HepG2 (cell line): ENCODE results near the gene DLL1. TPM values are rescaled to one million over a fixed set of nuclear protein-coding genes. Genes with fewer than 3 reads are reported as not detected.

Experiments used
- ATF2 ChIP-seq: sonication (generic); formaldehyde crosslinking; IDR thresholded peaks from 2 replicates; pipeline ENCODE4 v1.4.0; 2020; ENCODE audit warnings: missing genetic modification reagents
- CTCF ChIP-seq: sonication (generic); formaldehyde crosslinking; IDR thresholded peaks from 2 replicates; pipeline ENCODE4 v1.5.0; 2020; ENCODE audit warnings: mild to moderate bottlenecking, missing genetic modification reagents, moderate library complexity
- EED ChIP-seq: sonication (generic); formaldehyde crosslinking; IDR thresholded peaks from 2 replicates; pipeline ENCODE4 v1.5.0; 2020; ENCODE audit warnings: mild to moderate bottlenecking, missing genetic modification reagents
- FUBP1 ChIP-seq: sonication (generic); formaldehyde crosslinking; IDR thresholded peaks from 2 replicates; pipeline ENCODE4 v1.5.1; 2020; ENCODE audit warnings: missing genetic modification reagents, mild to moderate bottlenecking, borderline replicate concordance
- GZF1 ChIP-seq: sonication (generic); formaldehyde crosslinking; IDR thresholded peaks from 2 replicates; pipeline ENCODE4 v1.5.1; 2020; ENCODE audit warnings: mild to moderate bottlenecking, missing genetic modification reagents
- HMGXB3 ChIP-seq: sonication (generic); formaldehyde crosslinking; IDR thresholded peaks from 2 replicates; pipeline ENCODE4 v1.4.0; 2020; ENCODE audit warnings: missing genetic modification reagents, borderline replicate concordance
- HOMEZ ChIP-seq: IDR thresholded peaks from 2 replicates; pipeline ENCODE4 v1.6.1; 2016; ENCODE audit warnings: low read depth
- KLF9 ChIP-seq: IDR thresholded peaks from 2 replicates; pipeline ENCODE4 v1.6.1; 2016; ENCODE audit warnings: low read depth
- NCOA1 ChIP-seq: sonication (generic); formaldehyde crosslinking; IDR thresholded peaks from 2 replicates; pipeline ENCODE4 v1.9.0; 2021; ENCODE audit warnings: missing genetic modification reagents
- NFIC ChIP-seq: IDR thresholded peaks from 2 replicates; pipeline ENCODE4 v1.6.1; 2012; ENCODE audit warnings: mild to moderate bottlenecking, low read length, inconsistent platforms
- PAWR ChIP-seq: sonication (generic); formaldehyde crosslinking; IDR thresholded peaks from 2 replicates; pipeline ENCODE4 v1.4.0; 2020; ENCODE audit warnings: missing genetic modification reagents, mild to moderate bottlenecking, borderline replicate concordance
- POGZ ChIP-seq: sonication (generic); formaldehyde crosslinking; IDR thresholded peaks from 2 replicates; pipeline ENCODE4 v1.4.0; 2020; ENCODE audit warnings: mild to moderate bottlenecking, missing genetic modification reagents
- SP140L ChIP-seq: sonication (generic); formaldehyde crosslinking; IDR thresholded peaks from 2 replicates; pipeline ENCODE4 v1.4.0; 2020; ENCODE audit warnings: missing genetic modification reagents, borderline replicate concordance
- SRY ChIP-seq: sonication (generic); formaldehyde crosslinking; IDR thresholded peaks from 2 replicates; pipeline ENCODE4 v1.8.0; 2022; ENCODE audit warnings: mild to moderate bottlenecking, missing genetic modification reagents
- STAT5B ChIP-seq: sonication (generic); formaldehyde crosslinking; IDR thresholded peaks from 2 replicates; pipeline ENCODE4 v1.4.0; 2020; ENCODE audit warnings: missing genetic modification reagents
- SUZ12 ChIP-seq: fragments of 150-350 bp; IDR thresholded peaks from 2 replicates; pipeline ENCODE4 v1.6.1; 2014; ENCODE audit warnings: low read depth, low read length
- TGIF2 ChIP-seq: IDR thresholded peaks from 2 replicates; pipeline ENCODE4 v1.6.1; 2016; ENCODE audit warnings: control low read depth, missing compliant biosample characterization
- ZNF619 ChIP-seq: sonication (generic); formaldehyde crosslinking; IDR thresholded peaks from 2 replicates; pipeline ENCODE4 v1.4.0; 2020; ENCODE audit warnings: mild to moderate bottlenecking, missing genetic modification reagents
- polyA plus RNA-seq, 8 experiments: library from polyadenylated mRNA; depleted of rRNA in 3 of 8; stranded (reverse) in 7 of 8; unstranded in 1 of 8; fragments of >200 nt; fragmentation: Illumina TruSeq in 4 of 8; extraction: Trizol in 4 of 8; gene quantifications; 2 replicates each; pipeline versions ENCODE4 v1.2.1 to v1.2.3, GENCODE V29; 2011 to 2016; ENCODE audit warnings: low read depth in 4 of 8, missing spikeins in 1 of 8, mixed read lengths in 1 of 8; ENCODE audit not compliant: insufficient read depth in 1 of 8
- total RNA-seq, 5 experiments: library from RNA; depleted of rRNA; stranded (reverse); fragments of >200 nt; fragmentation: Illumina TruSeq; extraction: Trizol; gene quantifications; 2 replicates each; pipeline ENCODE4 v1.2.3, GENCODE V29; 2016; ENCODE audit warnings: low read depth in 1 of 5

Gene DLL1
- total and polyA plus RNA-seq, 2 of the 13 experiments (the other 11 are each of a cell fraction or from before 2014, with no cell fraction given) = not detected

GRCh38 chr6:170306324-170307079 is 15.6 kb upstream of the DLL1 start, which contains the start of gene FAM120B (continued):
- TF ChIP-seq HMGXB3 (CRISPR knock-in tag) = peak; percentile 77; the same call in 1 of the 2 replicates
- 0 out of 2 replicates have a peak, but pooled peaks have one; percentile 5 for TF ChIP-seq SUZ12
- 0 out of 2 replicates have a peak, but pooled peaks have one; percentile 27 for TF ChIP-seq KLF9 (CRISPR knock-in tag)
- TF ChIP-seq FUBP1 (CRISPR knock-in tag) = no peak
- TF ChIP-seq SRY (CRISPR knock-in tag) = peak; percentile 98
- 0 out of 2 replicates have a peak, but pooled peaks have one; percentile 52 for TF ChIP-seq GZF1
- TF ChIP-seq TGIF2 (CRISPR knock-in tag) = peak; percentile 64; the same call in 1 of the 2 replicates
- TF ChIP-seq NCOA1 = peak; percentile 81; the same call in 1 of the 2 replicates
- peak; percentile 24; the same call in 1 of the 2 replicates for TF ChIP-seq CTCF (CRISPR knock-in tag)
- TF ChIP-seq STAT5B (CRISPR knock-in tag) = peak; percentile 85
- TF ChIP-seq EED (CRISPR knock-in tag) = peak; percentile 93
- TF ChIP-seq POGZ (CRISPR knock-in tag) = peak; percentile 90
- no peak for TF ChIP-seq SP140L (CRISPR knock-in tag)
- no peak for TF ChIP-seq NFIC
- peak; percentile 99; the same call in 1 of the 2 replicates for TF ChIP-seq PAWR (CRISPR knock-in tag)
- peak; percentile 89 for TF ChIP-seq ATF2 (CRISPR knock-in tag)
- peak; percentile 94; the same call in 1 of the 2 replicates for TF ChIP-seq HOMEZ (CRISPR knock-in tag)
- TF ChIP-seq ZNF619 (CRISPR knock-in tag) = peak; percentile 98
